K562 (cell line): ENCODE results near the gene DLGAP1. TPM values are rescaled to one million over a fixed set of nuclear protein-coding genes. Genes with fewer than 3 reads are reported as not detected.

Source experiments
- BCOR ChIP-seq: fragments of 450-650 bp; IDR thresholded peaks from 2 replicates; pipeline ENCODE4 v1.6.1; 2016
- BRCA1 ChIP-seq, 2 experiments: fragments of 450-650 bp in 1 of 2; sonication (generic) in 1 of 2; formaldehyde crosslinking in 1 of 2; IDR thresholded peaks; 2 replicates each; pipeline versions ENCODE4 v1.5.0 to v1.6.1; 2017 to 2020; ENCODE audit warnings: mild to moderate bottlenecking in 1 of 2, missing genetic modification reagents in 1 of 2
- FOXK1 ChIP-seq: sonication (generic); formaldehyde crosslinking; IDR thresholded peaks from 2 replicates; pipeline ENCODE4 v1.8.0; 2022; ENCODE audit warnings: missing genetic modification reagents, mild to moderate bottlenecking, borderline replicate concordance
- FOXP1 ChIP-seq: sonication (generic); formaldehyde crosslinking; IDR thresholded peaks from 2 replicates; pipeline ENCODE4 v1.8.0; 2022; ENCODE audit warnings: mild to moderate bottlenecking, missing genetic modification reagents
- HOXB6 ChIP-seq: fragments of 250-450 bp; sonication (Bioruptor Pico); IDR thresholded peaks from 2 replicates; pipeline ENCODE4 v1.5.1; 2022; ENCODE audit warnings: mild to moderate bottlenecking, borderline replicate concordance
- JUN ChIP-seq, 2 experiments: sonication (generic) in 1 of 2; formaldehyde crosslinking in 1 of 2; IDR thresholded peaks; 2 replicates each; pipeline versions ENCODE4 v1.6.1 to v1.8.0; 2012 to 2022; ENCODE audit warnings: borderline replicate concordance in 2 of 2, mild to moderate bottlenecking in 2 of 2, improper control_type of control experiment in 1 of 2, low read depth in 1 of 2, low read length in 1 of 2, missing genetic modification reagents in 1 of 2
- MECOM ChIP-seq: fragments of 250-450 bp; sonication (Bioruptor Pico); IDR thresholded peaks from 2 replicates; pipeline ENCODE4 v1.8.0; 2022; ENCODE audit warnings: inconsistent platforms
- PRPF4 ChIP-seq: fragments of 200-400 bp; formaldehyde crosslinking; IDR thresholded peaks from one replicate; pipeline ENCODE4 v1.6.1; 2017; ENCODE audit warnings: low read length, low read depth, mild to moderate bottlenecking; ENCODE audit not compliant: insufficient read depth, poor library complexity, severe bottlenecking
- SAFB2 ChIP-seq: fragments of 200-400 bp; formaldehyde crosslinking; IDR thresholded peaks from 2 replicates; pipeline ENCODE4 v1.6.1; 2018; ENCODE audit warnings: borderline replicate concordance, low read length, low read depth, moderate library complexity; ENCODE audit not compliant: severe bottlenecking
- SMAD3 ChIP-seq: fragments of 450-650 bp; formaldehyde crosslinking; conservative IDR thresholded peaks from 2 replicates; pipeline ENCODE4 v1.4.0; 2020; ENCODE audit warnings: mild to moderate bottlenecking
- ZNF174 ChIP-seq: fragments of 250-450 bp; sonication (Bioruptor Pico); IDR thresholded peaks from 2 replicates; pipeline ENCODE4 v1.4.0; 2020; ENCODE audit warnings: mild to moderate bottlenecking
- ZNF384 ChIP-seq: IDR thresholded peaks from 2 replicates; pipeline ENCODE4 v1.6.1; 2012; ENCODE audit warnings: low read depth, low read length, improper control_type of control experiment
- ZNF586 ChIP-seq: fragments of 450-650 bp; formaldehyde crosslinking; conservative IDR thresholded peaks from 2 replicates; pipeline ENCODE4 v1.4.0; 2020; ENCODE audit warnings: mild to moderate bottlenecking, moderate library complexity
- ZNF766 ChIP-seq: fragments of 200-800 bp; sonication (Bioruptor generic); conservative IDR thresholded peaks from 2 replicates; pipeline ENCODE4 v1.6.1; 2016; ENCODE audit warnings: missing genetic modification characterization, missing compliant biosample characterization
- polyA plus RNA-seq, 8 experiments: library from polyadenylated mRNA; depleted of rRNA in 4 of 8; stranded (reverse) in 5 of 8; unstranded in 3 of 8; fragments of >200 nt; fragmentation: Nextera tagmentation in 2 of 8; fragmentation: Illumina TruSeq in 1 of 8; extraction: Ambion mirVana in 2 of 8; extraction: Trizol in 1 of 8; gene quantifications; 2 replicates each; pipeline versions ENCODE4 v1.2.1 to v1.2.3, GENCODE V29; 2011 to 2014; ENCODE audit warnings: inconsistent platforms in 1 of 8, missing spikeins in 1 of 8
- total RNA-seq, 7 experiments: library from RNA; depleted of rRNA in 6 of 7; stranded (reverse); fragments of >200 nt in 6 of 7; fragmentation: Illumina TruSeq in 2 of 7; extraction: Trizol in 2 of 7; gene quantifications; 2 replicates each; pipeline versions ENCODE4 v1.2.1 to v1.2.3, GENCODE V29; 2011 to 2021; ENCODE audit warnings: low replicate concordance in 1 of 7
- TF ChIP-seq, protein P1 (sequence below): fragments of 250-450 bp; sonication (Bioruptor Pico); IDR thresholded peaks from 2 replicates; pipeline ENCODE4 v1.5.0; 2021
- TF ChIP-seq, protein P2 (sequence below): sonication (generic); formaldehyde crosslinking; IDR thresholded peaks from 2 replicates; pipeline ENCODE4 v1.8.1; 2023; ENCODE audit warnings: mild to moderate bottlenecking, missing genetic modification reagents, moderate library complexity
- TF ChIP-seq, protein P3 (sequence below): fragments of 450-650 bp; IDR thresholded peaks from 2 replicates; pipeline ENCODE4 v1.6.1; 2016; ENCODE audit warnings: low read depth

The DLGAP1 gene
- total and polyA plus RNA-seq, 9 of the 15 experiments (the other 6 are each of a cell fraction or from before 2014, with no cell fraction given) = 0.04 to 0.22 (median 0.08) TPM

DNA sequence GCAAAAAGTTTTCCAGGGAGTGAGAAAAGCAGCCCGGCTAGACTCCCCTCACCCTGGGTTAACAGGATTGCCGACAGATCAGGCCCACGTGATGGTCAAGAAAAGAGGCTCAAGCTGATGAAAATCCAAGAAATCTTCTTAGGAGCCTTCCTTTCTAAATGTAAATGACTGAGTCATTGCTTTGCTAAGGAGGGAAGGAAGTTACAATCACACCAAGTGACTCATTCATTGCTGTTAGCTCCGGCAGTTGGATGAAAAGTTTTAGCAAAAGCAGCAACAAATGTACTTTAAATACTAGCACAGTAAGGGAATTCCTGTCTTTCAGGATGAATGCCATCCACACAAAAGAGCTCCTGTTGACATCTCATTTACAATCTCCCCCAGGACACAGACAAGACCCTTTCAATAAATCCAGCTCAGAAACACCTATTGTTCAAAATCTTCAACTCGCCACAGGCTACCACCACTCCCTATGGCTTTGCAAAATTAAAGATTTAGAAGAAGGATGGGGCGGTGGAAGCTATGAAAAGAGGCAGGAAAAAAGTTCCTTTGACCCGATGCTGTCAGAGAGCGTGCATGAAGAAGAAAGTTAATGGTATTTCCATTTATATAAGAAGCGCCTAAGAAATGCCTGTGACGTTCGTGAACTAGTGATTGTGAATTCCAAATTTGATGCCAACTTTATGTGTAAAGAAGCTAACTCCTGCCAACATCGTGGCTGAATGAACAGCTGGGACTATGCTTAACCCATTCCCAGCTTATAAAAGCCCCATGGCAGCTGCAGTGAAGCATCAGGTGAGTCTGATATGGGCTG, 851.5 kb downstream of the DLGAP1 start (continued):
- TF ChIP-seq ZNF586 (CRISPR knock-in tag) = peak; percentile 1; the same call in 1 of the 2 replicates
- TF ChIP-seq, protein P1, sequence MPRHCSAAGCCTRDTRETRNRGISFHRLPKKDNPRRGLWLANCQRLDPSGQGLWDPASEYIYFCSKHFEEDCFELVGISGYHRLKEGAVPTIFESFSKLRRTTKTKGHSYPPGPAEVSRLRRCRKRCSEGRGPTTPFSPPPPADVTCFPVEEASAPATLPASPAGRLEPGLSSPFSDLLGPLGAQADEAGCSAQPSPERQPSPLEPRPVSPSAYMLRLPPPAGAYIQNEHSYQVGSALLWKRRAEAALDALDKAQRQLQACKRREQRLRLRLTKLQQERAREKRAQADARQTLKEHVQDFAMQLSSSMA (CRISPR knock-in tag) = peak; percentile 92
- TF ChIP-seq, protein P2, sequence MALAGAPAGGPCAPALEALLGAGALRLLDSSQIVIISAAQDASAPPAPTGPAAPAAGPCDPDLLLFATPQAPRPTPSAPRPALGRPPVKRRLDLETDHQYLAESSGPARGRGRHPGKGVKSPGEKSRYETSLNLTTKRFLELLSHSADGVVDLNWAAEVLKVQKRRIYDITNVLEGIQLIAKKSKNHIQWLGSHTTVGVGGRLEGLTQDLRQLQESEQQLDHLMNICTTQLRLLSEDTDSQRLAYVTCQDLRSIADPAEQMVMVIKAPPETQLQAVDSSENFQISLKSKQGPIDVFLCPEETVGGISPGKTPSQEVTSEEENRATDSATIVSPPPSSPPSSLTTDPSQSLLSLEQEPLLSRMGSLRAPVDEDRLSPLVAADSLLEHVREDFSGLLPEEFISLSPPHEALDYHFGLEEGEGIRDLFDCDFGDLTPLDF = peak; percentile 82; the same call in 1 of the 2 replicates
- TF ChIP-seq SAFB2 = no peak
- peak; percentile 94; the same call in 1 of the 2 replicates for TF ChIP-seq FOXK1 (CRISPR knock-in tag)
- no peak for TF ChIP-seq BCOR
- no peak for TF ChIP-seq BRCA1 (IDR thresholded peaks at IDR 0.05)
- TF ChIP-seq BRCA1 (CRISPR knock-in tag; IDR thresholded peaks at IDR 0.05) = no peak
- TF ChIP-seq JUN (IDR thresholded peaks at IDR 0.05; ENCODE audit: borderline replicate concordance, low read depth, low read length) = peak; percentile 98
- TF ChIP-seq JUN (CRISPR knock-in tag; IDR thresholded peaks at IDR 0.05; ENCODE audit: borderline replicate concordance) = peak; percentile 99
- TF ChIP-seq ZNF384 = peak; percentile 26; the same call in 1 of the 2 replicates
- TF ChIP-seq SMAD3 (CRISPR knock-in tag) = peak; percentile 83; the same call in 1 of the 2 replicates
- TF ChIP-seq, protein P3, sequence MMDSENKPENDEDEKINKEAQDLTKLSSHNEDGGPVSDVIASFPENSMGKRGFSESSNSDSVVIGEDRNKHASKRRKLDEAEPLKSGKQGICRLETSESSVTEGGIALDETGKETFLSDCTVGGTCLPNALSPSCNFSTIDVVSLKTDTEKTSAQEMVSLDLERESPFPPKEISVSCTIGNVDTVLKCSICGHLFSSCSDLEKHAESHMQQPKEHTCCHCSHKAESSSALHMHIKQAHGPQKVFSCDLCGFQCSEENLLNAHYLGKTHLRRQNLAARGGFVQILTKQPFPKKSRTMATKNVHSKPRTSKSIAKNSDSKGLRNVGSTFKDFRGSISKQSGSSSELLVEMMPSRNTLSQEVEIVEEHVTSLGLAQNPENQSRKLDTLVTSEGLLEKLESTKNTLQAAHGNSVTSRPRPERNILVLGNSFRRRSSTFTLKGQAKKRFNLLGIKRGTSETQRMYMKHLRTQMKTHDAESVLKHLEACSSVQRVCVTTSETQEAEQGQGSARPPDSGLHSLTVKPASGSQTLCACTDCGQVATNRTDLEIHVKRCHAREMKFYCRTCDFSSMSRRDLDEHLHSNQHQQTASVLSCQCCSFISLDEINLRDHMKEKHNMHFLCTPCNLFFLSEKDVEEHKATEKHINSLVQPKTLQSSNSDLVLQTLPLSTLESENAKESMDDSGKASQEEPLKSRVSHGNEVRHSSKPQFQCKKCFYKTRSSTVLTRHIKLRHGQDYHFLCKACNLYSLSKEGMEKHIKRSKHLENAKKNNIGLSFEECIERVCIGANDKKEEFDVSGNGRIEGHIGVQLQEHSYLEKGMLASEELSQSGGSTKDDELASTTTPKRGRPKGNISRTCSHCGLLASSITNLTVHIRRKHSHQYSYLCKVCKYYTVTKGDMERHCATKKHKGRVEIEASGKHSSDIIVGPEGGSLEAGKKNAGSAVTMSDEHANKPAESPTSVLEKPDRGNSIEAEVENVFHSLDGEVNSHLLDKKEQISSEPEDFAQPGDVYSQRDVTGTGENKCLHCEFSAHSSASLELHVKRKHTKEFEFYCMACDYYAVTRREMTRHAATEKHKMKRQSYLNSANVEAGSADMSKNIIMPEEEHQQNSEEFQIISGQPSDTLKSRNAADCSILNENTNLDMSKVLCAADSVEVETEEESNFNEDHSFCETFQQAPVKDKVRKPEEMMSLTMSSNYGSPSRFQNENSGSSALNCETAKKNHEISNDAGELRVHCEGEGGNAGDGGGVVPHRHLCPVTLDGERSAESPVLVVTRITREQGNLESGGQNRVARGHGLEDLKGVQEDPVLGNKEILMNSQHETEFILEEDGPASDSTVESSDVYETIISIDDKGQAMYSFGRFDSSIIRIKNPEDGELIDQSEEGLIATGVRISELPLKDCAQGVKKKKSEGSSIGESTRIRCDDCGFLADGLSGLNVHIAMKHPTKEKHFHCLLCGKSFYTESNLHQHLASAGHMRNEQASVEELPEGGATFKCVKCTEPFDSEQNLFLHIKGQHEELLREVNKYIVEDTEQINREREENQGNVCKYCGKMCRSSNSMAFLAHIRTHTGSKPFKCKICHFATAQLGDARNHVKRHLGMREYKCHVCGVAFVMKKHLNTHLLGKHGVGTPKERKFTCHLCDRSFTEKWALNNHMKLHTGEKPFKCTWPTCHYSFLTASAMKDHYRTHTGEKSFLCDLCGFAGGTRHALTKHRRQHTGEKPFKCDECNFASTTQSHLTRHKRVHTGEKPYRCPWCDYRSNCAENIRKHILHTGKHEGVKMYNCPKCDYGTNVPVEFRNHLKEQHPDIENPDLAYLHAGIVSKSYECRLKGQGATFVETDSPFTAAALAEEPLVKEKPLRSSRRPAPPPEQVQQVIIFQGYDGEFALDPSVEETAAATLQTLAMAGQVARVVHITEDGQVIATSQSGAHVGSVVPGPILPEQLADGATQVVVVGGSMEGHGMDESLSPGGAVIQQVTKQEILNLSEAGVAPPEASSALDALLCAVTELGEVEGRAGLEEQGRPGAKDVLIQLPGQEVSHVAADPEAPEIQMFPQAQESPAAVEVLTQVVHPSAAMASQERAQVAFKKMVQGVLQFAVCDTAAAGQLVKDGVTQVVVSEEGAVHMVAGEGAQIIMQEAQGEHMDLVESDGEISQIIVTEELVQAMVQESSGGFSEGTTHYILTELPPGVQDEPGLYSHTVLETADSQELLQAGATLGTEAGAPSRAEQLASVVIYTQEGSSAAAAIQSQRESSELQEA = no peak
- peak; percentile 81 for TF ChIP-seq FOXP1
- no peak for TF ChIP-seq ZNF766
- peak; percentile 96 for TF ChIP-seq HOXB6 (CRISPR knock-in tag)
- peak; percentile 71; the same call in 1 of the 2 replicates for TF ChIP-seq MECOM
- no peak for TF ChIP-seq PRPF4
- TF ChIP-seq ZNF174 (CRISPR knock-in tag) = no peak
